HepG2 (cell line): ENCODE data around the gene SYS1. TPM values are rescaled to one million over a fixed set of nuclear protein-coding genes. Genes with fewer than 3 reads are reported as not detected.

Experiments
- DPF2 ChIP-seq: sonication (generic); formaldehyde crosslinking; IDR thresholded peaks from 2 replicates; pipeline ENCODE4 v1.4.0; 2020; ENCODE audit warnings: mild to moderate bottlenecking, low read depth, missing genetic modification reagents, borderline replicate concordance
- GABPB1 ChIP-seq: IDR thresholded peaks from 2 replicates; pipeline ENCODE4 v1.6.1; 2016; ENCODE audit warnings: mild to moderate bottlenecking, missing genetic modification reagents, moderate library complexity, missing compliant biosample characterization
- HMG20A ChIP-seq: IDR thresholded peaks from 2 replicates; pipeline ENCODE4 v1.6.1; 2016; ENCODE audit warnings: borderline replicate concordance
- JUN ChIP-seq: sonication (generic); formaldehyde crosslinking; IDR thresholded peaks from 2 replicates; pipeline ENCODE4 v1.4.0; 2020; ENCODE audit warnings: mild to moderate bottlenecking, missing genetic modification reagents
- KAT8 ChIP-seq: IDR thresholded peaks from 2 replicates; pipeline ENCODE4 v1.6.1; 2016; ENCODE audit warnings: missing genetic modification reagents, missing compliant biosample characterization
- KLF6 ChIP-seq: IDR thresholded peaks from 2 replicates; pipeline ENCODE4 v1.8.0; 2016; ENCODE audit warnings: missing biosample characterization, missing genetic modification reagents
- NR2F2 ChIP-seq: IDR thresholded peaks from 2 replicates; pipeline ENCODE4 v1.6.1; 2012; ENCODE audit warnings: low read depth, inconsistent platforms, borderline replicate concordance
- SYNCRIP ChIP-seq: fragments of 200-400 bp; formaldehyde crosslinking; IDR thresholded peaks from 2 replicates; pipeline ENCODE4 v1.6.1; 2018; ENCODE audit warnings: mild to moderate bottlenecking, low read depth, low read length; ENCODE audit not compliant: insufficient read depth
- ZFP36L2 ChIP-seq: sonication (generic); formaldehyde crosslinking; IDR thresholded peaks from 2 replicates; pipeline ENCODE4 v1.4.0; 2020; ENCODE audit warnings: missing genetic modification reagents
- ZNF101 ChIP-seq: sonication (generic); formaldehyde crosslinking; IDR thresholded peaks from 2 replicates; pipeline ENCODE4 v1.4.0; 2020; ENCODE audit warnings: mild to moderate bottlenecking, low read depth, missing genetic modification reagents, borderline replicate concordance
- ZSCAN20 ChIP-seq: sonication (generic); formaldehyde crosslinking; IDR thresholded peaks from 2 replicates; pipeline ENCODE4 v1.4.0; 2020; ENCODE audit warnings: missing genetic modification reagents, mild to moderate bottlenecking, borderline replicate concordance
- polyA plus RNA-seq, 8 experiments: library from polyadenylated mRNA; depleted of rRNA in 3 of 8; stranded (reverse) in 7 of 8; unstranded in 1 of 8; fragments of >200 nt; fragmentation: Illumina TruSeq in 4 of 8; extraction: Trizol in 4 of 8; gene quantifications; 2 replicates each; pipeline versions ENCODE4 v1.2.1 to v1.2.3, GENCODE V29; 2011 to 2016; ENCODE audit warnings: low read depth in 4 of 8, missing spikeins in 1 of 8, mixed read lengths in 1 of 8; ENCODE audit not compliant: insufficient read depth in 1 of 8
- total RNA-seq, 5 experiments: library from RNA; depleted of rRNA; stranded (reverse); fragments of >200 nt; fragmentation: Illumina TruSeq; extraction: Trizol; gene quantifications; 2 replicates each; pipeline ENCODE4 v1.2.3, GENCODE V29; 2016; ENCODE audit warnings: low read depth in 1 of 5
- TF ChIP-seq, protein P1 (sequence below): sonication (generic); formaldehyde crosslinking; IDR thresholded peaks from 2 replicates; pipeline ENCODE4 v1.5.1; 2020; ENCODE audit warnings: mild to moderate bottlenecking, missing genetic modification reagents
- TF ChIP-seq, protein P2 (sequence below): IDR thresholded peaks from 2 replicates; pipeline ENCODE4 v1.6.1; 2016; ENCODE audit warnings: low read depth, missing genetic modification reagents, missing compliant biosample characterization
- TF ChIP-seq, protein P3 (sequence below): sonication (generic); formaldehyde crosslinking; IDR thresholded peaks from 2 replicates; pipeline ENCODE4 v1.4.0; 2020; ENCODE audit warnings: mild to moderate bottlenecking, missing genetic modification reagents, borderline replicate concordance
- TF ChIP-seq, protein P4 (sequence below): sonication (generic); formaldehyde crosslinking; IDR thresholded peaks from 2 replicates; pipeline ENCODE4 v1.5.1; 2020; ENCODE audit warnings: missing genetic modification reagents, mild to moderate bottlenecking, borderline replicate concordance

The SYS1 gene
- total and polyA plus RNA-seq, 2 of the 13 experiments (the other 11 are each of a cell fraction or from before 2014, with no cell fraction given): 38.3 to 65.6 TPM

DNA sequence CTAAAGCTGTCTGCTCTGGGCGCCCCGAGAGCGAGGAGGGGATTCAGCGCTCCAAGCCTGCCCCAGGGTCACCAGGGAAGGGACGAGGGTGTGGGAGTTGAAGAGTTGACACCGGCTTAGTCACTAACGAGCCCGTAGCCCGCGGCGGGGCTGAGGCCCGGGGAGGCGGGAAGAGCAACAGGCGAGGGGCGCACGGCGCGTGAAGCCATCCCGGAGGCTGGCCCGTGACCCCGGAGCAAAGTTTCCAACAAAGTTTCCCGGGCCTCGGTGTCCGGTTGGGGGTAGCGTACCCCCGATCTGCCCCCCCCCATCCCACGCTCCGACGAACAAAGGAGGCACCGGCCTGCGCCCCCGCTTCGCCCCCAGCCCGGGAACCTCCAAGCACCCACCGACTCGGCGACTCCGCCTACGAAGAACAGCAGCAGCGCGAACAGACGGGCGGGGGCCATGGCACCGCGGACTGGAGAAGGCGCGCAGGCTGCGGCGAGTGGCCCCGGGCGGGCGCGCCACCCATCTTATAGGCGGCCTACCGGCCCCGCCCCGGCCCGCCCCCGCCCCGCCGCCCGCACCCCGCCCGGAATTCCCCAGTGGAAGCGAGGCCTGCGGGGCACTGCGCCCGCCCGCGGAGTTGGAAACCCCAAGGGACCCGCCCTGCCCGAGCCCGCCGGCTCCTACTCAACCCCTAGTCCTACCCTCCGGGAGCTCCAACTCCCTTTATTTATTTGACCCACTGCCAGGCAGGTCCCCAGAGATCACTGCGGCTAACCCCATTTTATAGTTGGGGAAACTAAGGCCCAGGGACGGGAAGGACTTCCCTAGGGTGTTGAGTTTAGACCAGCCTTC lies 14.8 kb upstream of the SYS1 start, which contains the start of gene SDC4 (continued):
- TF ChIP-seq, protein P1, sequence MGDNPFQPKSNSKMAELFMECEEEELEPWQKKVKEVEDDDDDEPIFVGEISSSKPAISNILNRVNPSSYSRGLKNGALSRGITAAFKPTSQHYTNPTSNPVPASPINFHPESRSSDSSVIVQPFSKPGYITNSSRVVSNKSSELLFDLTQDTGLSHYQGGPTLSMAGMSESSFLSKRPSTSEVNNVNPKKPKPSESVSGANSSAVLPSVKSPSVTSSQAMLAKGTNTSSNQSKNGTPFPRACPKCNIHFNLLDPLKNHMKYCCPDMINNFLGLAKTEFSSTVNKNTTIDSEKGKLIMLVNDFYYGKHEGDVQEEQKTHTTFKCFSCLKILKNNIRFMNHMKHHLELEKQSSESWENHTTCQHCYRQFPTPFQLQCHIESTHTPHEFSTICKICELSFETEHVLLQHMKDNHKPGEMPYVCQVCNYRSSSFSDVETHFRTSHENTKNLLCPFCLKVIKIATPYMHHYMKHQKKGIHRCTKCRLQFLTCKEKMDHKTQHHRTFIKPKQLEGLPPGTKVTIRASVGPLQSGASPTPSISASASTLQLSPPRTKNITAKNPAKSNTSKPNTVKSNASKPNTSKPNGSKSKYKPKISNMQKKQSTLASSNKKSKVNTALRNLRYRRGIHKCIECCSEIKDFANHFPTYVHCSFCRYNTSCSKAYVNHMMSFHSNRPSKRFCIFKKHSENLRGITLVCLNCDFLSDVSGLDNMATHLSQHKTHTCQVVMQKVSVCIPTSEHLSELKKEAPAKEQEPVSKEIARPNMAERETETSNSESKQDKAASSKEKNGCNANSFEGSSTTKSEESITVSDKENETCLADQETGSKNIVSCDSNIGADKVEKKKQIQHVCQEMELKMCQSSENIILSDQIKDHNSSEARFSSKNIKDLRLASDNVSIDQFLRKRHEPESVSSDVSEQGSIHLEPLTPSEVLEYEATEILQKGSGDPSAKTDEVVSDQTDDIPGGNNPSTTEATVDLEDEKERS (CRISPR knock-in tag): peak; percentile 84; the same call in 1 of the 2 replicates
- TF ChIP-seq KAT8 (CRISPR knock-in tag) (peak; percentile 69), GABPB1 (peak; percentile 76), NR2F2 (no peak), ZNF101 (CRISPR knock-in tag) (no peak; the same call in 1 of the 2 replicates), SYNCRIP (no peak), HMG20A (CRISPR knock-in tag) (no peak), KLF6 (CRISPR knock-in tag) (no peak; the same call in 1 of the 2 replicates), DPF2 (CRISPR knock-in tag) (no peak), JUN (CRISPR knock-in tag) (peak; percentile 68; the same call in 1 of the 2 replicates), ZSCAN20 (CRISPR knock-in tag) (peak; percentile 89; the same call in 1 of the 2 replicates), ZFP36L2 (0 out of 2 replicates have a peak, but pooled peaks have one; percentile 68)
- TF ChIP-seq, protein P2, sequence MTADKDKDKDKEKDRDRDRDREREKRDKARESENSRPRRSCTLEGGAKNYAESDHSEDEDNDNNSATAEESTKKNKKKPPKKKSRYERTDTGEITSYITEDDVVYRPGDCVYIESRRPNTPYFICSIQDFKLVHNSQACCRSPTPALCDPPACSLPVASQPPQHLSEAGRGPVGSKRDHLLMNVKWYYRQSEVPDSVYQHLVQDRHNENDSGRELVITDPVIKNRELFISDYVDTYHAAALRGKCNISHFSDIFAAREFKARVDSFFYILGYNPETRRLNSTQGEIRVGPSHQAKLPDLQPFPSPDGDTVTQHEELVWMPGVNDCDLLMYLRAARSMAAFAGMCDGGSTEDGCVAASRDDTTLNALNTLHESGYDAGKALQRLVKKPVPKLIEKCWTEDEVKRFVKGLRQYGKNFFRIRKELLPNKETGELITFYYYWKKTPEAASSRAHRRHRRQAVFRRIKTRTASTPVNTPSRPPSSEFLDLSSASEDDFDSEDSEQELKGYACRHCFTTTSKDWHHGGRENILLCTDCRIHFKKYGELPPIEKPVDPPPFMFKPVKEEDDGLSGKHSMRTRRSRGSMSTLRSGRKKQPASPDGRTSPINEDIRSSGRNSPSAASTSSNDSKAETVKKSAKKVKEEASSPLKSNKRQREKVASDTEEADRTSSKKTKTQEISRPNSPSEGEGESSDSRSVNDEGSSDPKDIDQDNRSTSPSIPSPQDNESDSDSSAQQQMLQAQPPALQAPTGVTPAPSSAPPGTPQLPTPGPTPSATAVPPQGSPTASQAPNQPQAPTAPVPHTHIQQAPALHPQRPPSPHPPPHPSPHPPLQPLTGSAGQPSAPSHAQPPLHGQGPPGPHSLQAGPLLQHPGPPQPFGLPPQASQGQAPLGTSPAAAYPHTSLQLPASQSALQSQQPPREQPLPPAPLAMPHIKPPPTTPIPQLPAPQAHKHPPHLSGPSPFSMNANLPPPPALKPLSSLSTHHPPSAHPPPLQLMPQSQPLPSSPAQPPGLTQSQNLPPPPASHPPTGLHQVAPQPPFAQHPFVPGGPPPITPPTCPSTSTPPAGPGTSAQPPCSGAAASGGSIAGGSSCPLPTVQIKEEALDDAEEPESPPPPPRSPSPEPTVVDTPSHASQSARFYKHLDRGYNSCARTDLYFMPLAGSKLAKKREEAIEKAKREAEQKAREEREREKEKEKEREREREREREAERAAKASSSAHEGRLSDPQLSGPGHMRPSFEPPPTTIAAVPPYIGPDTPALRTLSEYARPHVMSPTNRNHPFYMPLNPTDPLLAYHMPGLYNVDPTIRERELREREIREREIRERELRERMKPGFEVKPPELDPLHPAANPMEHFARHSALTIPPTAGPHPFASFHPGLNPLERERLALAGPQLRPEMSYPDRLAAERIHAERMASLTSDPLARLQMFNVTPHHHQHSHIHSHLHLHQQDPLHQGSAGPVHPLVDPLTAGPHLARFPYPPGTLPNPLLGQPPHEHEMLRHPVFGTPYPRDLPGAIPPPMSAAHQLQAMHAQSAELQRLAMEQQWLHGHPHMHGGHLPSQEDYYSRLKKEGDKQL (CRISPR knock-in tag): no peak
- TF ChIP-seq, protein P3, sequence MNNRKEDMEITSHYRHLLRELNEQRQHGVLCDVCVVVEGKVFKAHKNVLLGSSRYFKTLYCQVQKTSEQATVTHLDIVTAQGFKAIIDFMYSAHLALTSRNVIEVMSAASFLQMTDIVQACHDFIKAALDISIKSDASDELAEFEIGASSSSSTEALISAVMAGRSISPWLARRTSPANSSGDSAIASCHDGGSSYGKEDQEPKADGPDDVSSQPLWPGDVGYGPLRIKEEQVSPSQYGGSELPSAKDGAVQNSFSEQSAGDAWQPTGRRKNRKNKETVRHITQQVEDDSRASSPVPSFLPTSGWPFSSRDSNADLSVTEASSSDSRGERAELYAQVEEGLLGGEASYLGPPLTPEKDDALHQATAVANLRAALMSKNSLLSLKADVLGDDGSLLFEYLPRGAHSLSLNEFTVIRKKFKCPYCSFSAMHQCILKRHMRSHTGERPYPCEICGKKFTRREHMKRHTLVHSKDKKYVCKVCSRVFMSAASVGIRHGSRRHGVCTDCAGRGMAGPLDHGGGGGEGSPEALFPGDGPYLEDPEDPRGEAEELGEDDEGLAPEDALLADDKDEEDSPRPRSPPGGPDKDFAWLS: no peak
- TF ChIP-seq, protein P4, sequence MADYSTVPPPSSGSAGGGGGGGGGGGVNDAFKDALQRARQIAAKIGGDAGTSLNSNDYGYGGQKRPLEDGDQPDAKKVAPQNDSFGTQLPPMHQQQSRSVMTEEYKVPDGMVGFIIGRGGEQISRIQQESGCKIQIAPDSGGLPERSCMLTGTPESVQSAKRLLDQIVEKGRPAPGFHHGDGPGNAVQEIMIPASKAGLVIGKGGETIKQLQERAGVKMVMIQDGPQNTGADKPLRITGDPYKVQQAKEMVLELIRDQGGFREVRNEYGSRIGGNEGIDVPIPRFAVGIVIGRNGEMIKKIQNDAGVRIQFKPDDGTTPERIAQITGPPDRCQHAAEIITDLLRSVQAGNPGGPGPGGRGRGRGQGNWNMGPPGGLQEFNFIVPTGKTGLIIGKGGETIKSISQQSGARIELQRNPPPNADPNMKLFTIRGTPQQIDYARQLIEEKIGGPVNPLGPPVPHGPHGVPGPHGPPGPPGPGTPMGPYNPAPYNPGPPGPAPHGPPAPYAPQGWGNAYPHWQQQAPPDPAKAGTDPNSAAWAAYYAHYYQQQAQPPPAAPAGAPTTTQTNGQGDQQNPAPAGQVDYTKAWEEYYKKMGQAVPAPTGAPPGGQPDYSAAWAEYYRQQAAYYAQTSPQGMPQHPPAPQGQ (CRISPR knock-in tag): 0 out of 2 replicates have a peak, but pooled peaks have one; percentile 20
